ENCODE results near the gene KREMEN1. TPM values are rescaled to one million over a fixed set of nuclear protein-coding genes. Genes with fewer than 3 reads are reported as not detected.

Gene KREMEN1
- total and polyA plus RNA-seq, 10 of the 15 experiments (the other 5 are each of a cell fraction or from before 2014, with no cell fraction given), result 0.10 to 2.5 (median 0.20) TPM; not detected in 1

GRCh38 chr22:29136782-29137700 is 64.2 kb downstream of the KREMEN1 start:
- Histone ChIP-seq H4K20me1 (ENCODE audit: control insufficient read depth, insufficient read depth) (no peaks in the 10 kb centered on the region), H3K9me3 (replicated peaks; ENCODE audit: control insufficient read depth, insufficient read depth, low read length) (no peaks in the 10 kb centered on the region), H3K36me3 (ENCODE audit: control insufficient read depth in 2 of 2, insufficient read depth in 2 of 2, low read length in 1 of 2) (no peaks in the 10 kb centered on the region), H3K27ac (ENCODE audit: control insufficient read depth, insufficient read depth) (no peak overlapping the region), H3K4me2 (ENCODE audit: control insufficient read depth, insufficient read depth) (no peak overlapping the region), H3K9ac (ENCODE audit: control insufficient read depth, insufficient read depth, low read length) (no peak overlapping the region), H3K79me2 (ENCODE audit: control insufficient read depth, insufficient read depth, low read length) (no peaks in the 10 kb centered on the region), H3K4me3 (no peak overlapping the region), H2AFZ (ENCODE audit: control insufficient read depth, low read depth, low read length) (no peak overlapping the region), H3K27me3 (replicated peaks in 1 of 2; ENCODE audit: control insufficient read depth in 2 of 2, insufficient read depth in 2 of 2, low read length in 1 of 2) (no peaks in the 10 kb centered on the region; a peak in 1 of 4 replicates), H3K4me1 (ENCODE audit: control insufficient read depth, insufficient read depth, low read length) (no peaks in the 10 kb centered on the region)
- ChIA-PET POLR2A (interaction anchor here (0.6 kb wide), 1 partner anchor 24 kb away, joined by 6 read pairs; no protein-coding TSS in a partner anchor), RAD21 (ENCODE audit: unreplicated experiment) (no interaction called here), CTCF (interaction anchor here (1.0 kb wide), 1 partner anchor 17 kb away, joined by 3 read pairs; no protein-coding TSS in a partner anchor), SMC1A (ENCODE audit: uncharacterized antibody, unreplicated experiment) (no interaction called here)
- no TSS peak for BruUV-seq (replicated peaks)
- FAIRE-seq, result no peak
- in situ Hi-C loops (cut with MboI), result no loop called here
- no peak for ATAC-seq
- intact Hi-C loops (cut with micrococcal nuclease; ENCODE audit: unreplicated experiment), result no loop called here
- TF ChIP-seq TBL1XR1 (IDR thresholded peaks at IDR 0.05; ENCODE audit: low read depth, low read length) (no peak), SMAD1 (IDR thresholded peaks at IDR 0.05; ENCODE audit: low read depth, partially characterized antibody) (no peak), CBX5 (IDR thresholded peaks at IDR 0.05; ENCODE audit: low read depth) (no peak), EGR1 (IDR thresholded peaks at IDR 0.05; ENCODE audit: borderline replicate concordance in 1 of 2, low read depth in 2 of 2, low read length in 2 of 2) (no peak), BCLAF1 (IDR thresholded peaks at IDR 0.05) (no peak)
- 34% methylated on average over 31 of the region's 31 CpGs for WGBS (ENCODE audit: insufficient coverage, insufficient replicate concordance, low lambda C conversion rate, missing lambda C conversion rate)
- DNase-seq (ENCODE audit: low read depth, low spot score), result no peak
